GM18873 (cell line): ENCODE results near the gene ZNF324.
"Not testable (repeated sequence)": the region's sequence is repeated elsewhere in the genome, so short reads cannot be mapped to it uniquely, and the experiment has no call there.

ENCODE experiments used
- ATAC-seq: cut with Tn5 transposase; IDR thresholded peaks from one replicate; pipeline ENCODE4 v1.9.1; 2021; ENCODE audit warnings: mild to moderate bottlenecking, moderate library complexity, moderate number of reproducible peaks; ENCODE audit not compliant: unreplicated experiment, low FRiP score

Gene ZNF324

DNA sequence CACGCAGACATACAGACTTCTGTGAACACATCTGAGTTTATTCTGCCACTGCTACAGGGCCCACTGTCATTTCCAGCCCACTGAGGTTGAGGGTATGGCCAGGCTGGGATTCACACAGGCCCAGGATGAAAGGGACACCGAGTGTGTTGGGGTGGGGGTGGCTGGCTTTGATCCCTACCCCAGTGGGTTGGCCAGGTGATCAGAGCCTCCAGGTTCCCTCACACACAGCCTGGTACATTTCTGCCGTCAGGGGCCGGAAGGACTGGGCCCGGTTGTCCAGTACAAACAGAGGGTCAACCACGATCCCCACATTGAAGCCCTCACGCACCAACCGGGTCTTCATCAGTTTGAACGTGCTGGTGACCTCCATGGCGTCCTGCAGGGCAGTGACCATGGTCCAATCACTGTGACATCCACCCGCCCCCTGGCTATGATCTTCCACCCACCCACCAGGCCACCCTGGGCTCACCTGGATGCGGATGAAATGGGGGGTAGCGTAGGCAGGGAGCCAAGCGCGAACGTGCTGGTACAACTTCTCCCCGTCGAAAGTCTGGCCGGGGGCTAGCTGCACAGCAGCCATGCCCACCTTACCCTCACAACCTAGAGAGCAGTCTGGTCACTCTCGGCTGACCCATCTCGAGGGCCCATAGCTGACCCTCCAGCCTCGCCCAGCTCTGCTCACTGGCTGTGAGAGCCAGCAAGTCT is 31.6 kb downstream of the ZNF324 start:
- ATAC-seq: peak; percentile 3

DNA sequence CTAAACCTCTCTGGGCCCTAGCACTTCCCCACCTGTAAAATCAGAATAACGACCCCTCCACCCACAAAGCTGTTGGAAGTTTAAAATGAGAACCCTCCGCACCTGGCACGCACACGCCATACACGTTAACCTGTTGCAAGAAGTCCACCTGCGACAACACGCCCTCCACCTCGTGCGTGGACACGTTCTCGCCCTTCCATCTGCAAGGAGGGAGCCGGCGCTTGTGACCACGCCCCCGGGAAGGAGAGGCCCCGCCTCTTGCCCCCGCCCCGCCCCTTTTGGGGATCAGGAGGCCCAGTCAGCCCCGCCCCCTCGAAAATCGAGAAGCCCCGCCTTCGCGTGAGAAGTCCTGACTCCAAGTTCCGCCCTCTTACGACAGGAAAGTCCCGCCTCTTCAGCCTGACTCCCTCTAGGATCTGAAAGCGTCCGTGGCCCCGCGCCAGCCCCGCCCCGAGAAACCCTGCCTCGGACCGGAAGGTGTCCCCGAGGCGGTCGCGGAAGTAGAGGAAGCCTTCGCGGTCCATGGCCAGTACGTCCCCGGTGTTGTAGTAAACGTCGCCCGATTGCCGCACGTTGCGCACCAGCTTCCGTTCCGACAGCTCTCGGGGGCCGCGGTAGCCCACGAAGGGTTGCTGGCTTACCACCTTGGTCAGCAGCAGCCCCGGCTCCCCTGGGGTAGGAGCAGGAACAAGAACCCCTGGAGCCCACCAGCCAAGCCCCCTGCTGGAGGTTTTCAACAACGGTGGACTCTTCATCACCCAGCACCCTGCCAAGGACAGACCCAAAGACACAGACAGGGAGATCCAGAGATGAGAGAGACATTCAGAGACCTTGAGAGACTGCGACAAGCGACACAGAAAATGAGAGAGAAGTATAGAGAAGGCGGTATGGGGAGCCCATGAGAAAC is 32.4 kb downstream of the ZNF324 start:
- peak; percentile 77 for ATAC-seq

DNA sequence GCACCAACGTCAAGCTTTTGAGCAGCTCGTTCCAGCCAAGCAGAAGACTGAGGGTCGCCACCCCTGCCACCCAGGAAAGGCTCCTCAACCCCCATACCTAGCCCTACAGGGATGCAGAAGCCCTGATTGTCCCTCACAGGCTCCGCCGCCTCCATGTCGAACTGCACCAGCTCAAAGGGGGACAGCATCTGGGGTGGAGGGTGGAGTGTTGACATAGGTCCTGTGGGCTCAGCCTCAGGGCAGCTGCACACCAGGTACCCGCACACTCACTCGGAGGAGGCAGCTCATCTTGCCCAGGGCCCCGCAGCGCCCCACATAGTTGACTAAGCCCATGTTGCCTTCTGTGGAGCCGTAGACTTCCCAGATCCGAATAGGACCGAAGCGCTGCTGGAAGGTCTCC is 33.4 kb downstream of the ZNF324 start:
- no peak for ATAC-seq

DNA sequence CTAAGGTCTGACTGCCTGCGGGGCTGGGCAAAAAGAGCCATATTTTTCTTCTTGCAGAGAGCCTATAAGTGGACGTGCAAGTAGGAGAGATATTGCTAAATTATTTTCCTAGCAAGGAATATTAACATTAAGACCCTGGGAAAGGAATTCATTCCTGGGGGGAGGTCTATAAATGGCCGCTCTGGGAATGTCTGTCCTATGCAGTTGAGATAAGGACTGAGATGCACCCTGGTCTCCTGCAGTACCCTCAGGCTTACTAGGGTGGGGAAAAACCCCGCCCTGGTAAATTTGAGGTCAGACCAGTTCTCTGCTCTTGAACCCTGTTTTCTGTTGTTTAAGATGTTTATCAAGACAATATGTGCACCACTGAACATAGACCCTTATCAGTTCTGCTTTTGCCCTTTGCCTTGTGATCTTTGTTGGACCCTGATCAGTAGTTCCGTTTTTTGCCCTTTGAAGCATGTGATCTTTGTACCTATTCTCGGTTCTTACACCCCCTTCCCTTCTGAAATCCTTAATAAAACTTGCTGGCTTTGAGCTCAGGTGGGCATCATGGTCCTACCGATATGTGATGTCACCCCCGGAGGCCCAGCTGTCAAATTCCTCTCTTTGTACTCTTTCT is 40.8 kb downstream of the ZNF324 start:
- ATAC-seq: not testable (repeated sequence)

DNA sequence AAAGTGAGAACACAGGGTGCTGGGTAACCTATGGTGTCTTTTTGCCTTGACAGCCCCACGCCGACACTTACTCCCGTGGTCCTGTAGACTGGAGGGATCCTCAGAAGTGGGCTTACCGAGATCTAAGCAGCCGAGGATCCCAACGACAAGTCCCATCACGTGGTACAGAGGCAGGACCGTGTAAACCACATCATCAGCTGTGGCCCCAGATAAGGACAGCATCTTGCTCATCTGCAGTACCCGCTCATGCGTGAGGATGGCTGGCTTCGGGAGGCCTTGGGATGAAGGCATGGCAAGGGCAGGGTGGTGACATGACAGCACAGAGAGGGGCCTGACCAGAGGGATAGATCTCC is 42.8 kb downstream of the ZNF324 start:
- ATAC-seq: no peak

DNA sequence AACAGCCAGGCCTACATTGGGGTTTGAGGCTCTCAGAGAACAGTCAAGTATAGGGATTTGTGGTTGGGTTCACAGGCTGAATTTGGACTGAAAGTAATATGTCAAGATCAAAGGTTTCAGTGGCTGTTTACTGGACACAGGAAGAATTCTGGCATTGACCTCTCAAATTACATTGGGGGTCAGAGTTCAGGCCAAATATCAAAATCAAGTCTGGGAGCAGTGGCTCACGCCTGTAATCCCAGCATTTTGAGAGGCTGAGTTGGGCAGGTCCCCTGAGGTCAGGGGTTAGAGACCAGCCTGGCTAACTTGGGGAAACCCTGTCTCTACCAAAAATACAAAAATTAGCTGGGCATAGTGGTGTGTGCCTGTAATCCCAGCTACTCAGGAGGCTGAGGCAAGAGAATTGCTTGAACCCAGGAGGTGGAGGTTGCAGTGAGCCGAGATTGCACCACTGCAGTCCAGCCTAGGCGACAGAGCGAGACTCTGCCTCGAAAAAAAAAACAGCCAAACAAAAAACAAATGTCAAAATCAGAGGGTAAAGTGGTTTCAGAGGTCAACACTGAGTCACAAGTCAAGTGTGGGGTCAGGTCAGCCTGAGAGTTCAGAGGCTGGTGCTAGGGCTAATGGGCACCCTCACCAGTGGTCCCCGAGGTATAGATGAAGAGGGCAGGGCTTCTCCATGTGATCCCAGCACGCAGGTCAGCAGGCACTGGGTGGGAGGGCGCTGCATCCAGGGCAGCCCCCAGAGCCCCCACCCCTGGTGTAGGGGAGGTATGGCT is 43.4 kb downstream of the ZNF324 start:
- no peak for ATAC-seq

DNA sequence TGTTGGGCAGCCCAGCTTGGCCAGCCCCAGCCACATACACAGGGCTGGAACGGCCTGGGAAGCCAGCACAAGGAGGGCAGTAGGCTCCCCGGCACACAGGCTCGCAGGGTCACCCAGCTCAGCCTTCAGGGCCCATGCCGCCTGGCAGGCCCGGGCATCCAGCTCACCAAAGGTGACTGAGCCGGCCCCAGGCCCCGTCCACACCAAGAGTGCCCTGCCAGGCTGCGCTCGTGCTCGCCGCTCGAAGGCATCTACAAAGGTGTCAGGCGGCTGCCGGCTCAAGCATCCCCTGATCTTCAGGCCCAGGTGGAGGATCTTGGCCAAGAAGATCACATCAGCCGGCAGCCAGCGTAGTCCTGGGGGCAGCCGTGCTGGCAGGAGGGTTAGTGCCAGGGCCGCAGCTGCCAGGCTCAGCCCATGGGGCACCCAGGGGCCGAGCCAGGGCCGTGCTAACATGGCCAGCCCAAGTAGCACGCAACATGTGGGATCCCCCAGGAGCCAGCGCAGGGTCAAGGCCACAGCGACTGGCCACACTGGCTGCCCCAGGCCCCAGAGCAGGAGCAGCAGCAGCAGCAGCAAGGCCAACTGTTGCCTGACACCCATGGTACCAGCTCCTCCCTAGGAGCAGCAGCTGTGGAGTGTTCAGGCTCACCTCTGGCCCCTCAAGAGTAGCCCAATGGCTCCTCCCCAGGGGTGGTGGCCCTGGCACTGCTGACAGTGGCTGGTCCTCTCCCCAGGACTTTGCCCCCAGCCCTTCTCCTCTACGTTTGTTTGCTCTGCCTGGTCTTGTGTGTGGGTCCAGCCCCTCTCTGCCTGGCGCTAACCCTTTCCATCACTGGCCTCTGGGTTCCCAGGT is 44.7 kb downstream of the ZNF324 start, which contains the start of gene SLC27A5:
TSS of gene SLC27A5 (minus strand) at position 640 of the 856 bp plus-strand sequence. CDS start at position 603, 37 bp downstream.
- ATAC-seq: no peak

DNA sequence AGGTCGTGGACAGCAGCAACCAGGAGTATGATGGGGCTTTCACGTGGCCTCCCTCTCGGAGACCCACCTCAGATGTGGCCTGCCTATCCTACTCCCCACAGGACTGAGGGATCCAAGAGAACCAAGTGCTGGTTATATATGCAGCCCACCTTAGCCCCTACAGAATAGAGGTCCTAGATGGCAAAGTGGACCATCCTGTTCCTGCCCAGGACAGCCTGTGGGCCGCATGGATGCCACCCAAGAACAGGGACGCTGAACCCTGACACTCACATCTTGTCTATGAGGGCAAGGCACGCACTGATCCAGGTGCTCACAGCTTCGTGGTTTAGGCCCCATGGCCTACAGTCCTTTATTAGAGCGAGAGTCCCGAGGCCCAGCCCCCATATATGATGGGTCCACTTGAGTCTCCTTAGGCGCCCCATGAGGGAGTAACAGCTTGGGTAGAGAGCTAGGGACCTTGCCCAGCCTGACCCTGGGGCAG is 46.4 kb downstream of the ZNF324 start:
- no peak for ATAC-seq

DNA sequence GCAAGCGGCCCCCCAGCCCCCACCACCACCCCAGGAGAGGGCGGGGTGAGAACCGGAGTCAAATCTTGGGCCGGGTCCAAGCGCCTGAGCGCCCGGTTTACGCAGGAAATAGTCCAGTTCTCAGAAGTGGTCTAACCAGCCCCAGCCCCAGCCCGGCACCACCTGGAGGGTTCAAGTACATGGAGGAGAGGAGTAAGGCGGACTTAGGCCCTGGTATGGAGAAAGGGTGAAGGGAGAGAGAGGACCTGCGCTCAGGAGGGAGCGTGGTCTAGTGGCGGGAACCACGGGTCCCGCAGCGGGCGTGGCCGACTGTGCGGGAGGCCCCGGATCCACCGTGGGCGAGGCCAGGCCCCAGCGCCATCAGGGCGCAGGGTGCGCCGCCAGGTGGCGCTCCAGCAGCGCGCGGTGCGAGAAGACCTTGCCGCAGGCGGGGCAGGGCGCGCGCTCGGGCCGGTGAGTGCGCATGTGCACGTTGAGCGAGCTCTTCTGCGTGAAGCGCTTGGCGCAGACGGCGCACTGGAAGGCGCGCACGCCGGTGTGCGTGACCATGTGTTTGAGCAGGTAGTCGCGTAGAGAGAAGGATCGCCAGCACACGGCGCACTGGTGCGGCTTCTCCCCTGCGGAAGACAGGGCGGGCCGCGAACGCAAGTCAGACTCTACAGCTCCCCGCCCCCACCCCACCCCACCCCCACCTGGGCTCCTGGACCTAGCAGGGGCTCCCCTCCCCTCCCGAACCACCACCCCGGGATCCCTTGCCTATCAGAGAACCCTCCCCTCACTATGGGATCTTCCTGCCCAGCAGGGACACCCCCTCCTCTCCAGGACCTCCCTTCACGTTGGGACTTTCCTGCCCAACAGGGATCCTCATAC is 47.0 kb downstream of the ZNF324 start:
- ATAC-seq: peak; percentile 43

DNA sequence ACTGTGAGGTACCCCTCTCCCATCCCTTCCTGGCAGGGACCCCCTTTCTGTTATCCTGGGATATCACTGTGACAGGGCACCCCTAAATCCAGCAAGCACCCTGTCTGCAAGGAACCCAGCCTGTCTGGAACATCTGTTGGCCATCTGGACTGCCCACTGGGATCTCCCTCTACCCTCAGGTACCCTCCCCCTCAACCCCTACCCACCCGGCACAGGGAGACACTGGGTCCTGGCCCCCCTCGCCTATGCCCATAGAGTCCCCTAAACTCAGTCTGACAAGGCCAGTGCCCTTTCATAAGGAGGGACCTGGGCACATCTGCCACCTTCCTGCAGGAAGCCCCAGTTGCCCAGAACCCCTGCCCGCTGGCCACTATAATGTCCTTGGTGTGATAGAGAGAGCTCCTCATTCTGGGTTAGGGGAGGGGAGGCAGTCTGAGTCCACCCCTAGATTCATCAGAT is 47.7 kb downstream of the ZNF324 start:
- ATAC-seq: no peak

DNA sequence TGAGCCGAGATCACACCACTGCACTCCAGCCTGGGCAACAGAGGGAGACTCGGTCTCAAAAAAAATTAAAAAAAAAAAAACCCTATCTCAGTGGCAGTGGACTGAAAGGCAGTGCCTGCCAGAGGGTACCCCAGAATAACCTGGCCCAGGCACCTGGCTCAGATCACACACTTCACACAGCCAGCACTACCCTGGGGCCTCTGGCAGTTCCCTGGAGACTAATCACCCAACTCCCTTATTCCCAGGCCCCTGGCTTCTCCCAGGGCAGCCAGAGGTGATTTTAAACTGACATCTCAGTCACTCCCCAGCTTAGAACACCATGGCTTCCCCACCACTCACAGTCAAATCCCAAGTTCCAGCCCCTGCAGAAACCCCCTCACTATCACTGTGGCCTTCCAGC is 48.4 kb downstream of the ZNF324 start:
- no peak for ATAC-seq

DNA sequence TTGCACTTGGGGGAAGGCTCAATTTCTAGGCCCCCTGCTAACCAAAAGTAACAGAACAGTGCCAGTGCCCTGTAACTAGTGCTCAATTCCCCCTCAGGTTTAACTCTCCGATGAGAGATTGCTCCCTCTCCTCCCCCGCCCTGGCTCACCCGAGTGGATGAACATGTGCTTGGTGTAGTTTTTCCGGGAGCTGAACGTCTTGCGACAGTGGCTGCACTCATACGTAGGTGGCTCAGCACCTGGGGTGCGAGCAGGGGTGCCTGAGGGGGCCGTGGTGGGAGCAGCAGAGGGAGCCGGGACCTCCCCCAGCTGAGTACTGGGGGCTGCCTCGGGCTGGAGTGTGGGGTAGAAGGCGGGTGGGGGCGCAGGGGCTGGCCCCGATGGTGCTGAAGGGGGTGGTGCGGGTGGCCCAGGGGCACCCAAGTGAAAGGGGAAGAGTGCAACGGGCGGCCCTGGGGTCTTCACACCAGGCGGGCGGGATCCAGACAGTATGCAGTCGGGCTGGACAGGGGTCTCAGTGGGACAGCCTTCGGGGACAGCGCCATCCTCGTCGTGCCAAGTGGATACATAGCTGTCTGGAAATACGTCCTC is 49.5 kb downstream of the ZNF324 start:
- no peak for ATAC-seq

DNA sequence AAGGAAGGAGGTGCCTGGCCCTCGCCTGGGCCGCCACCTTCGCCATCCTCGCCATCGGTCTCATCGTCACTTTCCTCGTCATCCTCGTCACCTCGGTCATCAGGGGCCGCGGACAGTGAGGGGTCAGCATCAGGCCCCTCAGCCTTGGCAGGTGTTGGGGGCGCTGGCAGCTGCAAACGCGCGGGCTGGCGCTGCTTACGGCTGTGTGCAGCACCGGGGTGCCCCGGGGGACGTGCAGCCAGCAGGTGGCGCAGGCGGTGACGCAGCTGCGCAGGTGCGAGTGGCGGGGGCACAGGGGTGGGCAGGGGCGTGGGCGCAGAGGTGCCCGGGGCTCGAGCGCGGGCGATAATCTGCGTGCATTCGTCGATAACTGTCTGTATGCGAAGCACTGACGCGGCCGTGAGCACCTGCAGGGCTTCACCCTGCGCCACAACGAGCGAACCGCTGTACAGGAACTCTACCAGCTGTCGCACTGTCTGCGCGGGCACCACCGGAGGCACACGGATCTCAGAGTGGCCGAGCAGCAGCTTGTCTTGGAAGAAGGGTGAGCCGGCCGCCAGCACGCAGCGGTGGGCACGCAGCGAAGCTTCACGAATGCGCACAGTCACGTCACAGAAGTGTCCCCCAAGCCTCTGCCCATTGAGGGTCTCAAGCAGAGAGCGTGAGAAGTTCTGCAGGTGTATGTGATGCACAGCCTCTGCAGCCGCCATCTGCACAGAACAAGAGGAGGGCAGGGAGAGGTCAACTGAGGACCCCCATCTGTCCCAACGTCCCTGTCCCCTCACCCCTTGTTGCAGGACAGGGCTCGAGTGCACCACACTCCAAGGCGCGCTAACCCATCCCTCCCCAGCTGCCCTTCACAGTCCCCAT is 50.3 kb downstream of the ZNF324 start:
- no peak for ATAC-seq

DNA sequence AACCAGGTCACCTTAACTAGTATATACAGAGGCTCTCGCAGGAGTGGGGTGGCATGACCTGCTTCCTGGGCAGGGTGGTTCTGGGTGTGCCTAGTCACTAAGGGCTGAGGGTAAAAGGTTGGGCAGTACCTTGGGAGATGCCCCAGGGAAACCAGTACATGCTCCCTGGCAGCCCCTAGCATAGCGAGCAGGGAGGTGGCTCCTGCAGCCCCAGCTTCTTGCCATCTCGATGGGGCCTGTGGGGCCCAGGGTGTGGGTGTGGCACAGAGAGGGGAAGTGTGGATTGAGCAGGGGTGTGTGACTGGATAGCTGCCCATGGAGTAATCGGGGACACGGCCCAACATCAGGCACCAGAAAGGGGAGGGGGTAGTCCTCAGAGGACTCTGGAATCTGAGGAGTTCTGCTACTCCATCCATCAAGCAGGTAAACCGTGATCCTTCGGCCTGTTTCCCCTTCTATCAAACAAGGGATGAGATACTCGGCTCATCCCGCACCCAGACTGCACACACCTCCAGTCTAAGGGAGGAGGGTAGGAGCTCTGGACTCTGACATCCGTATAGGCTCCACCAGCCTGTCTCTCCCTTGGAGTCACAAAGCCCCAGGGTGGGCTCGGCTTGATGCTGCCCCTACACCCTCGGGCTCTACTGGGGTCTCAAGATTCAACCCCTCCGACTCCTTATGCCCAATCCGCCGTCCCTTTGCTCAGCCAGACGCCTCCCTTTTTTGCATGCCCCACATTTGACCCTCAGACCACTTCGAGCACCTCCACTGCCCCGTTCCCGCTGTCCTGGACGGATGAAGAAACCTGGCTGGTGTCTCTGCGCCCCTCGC is 51.6 kb downstream of the ZNF324 start:
- ATAC-seq: no peak

DNA sequence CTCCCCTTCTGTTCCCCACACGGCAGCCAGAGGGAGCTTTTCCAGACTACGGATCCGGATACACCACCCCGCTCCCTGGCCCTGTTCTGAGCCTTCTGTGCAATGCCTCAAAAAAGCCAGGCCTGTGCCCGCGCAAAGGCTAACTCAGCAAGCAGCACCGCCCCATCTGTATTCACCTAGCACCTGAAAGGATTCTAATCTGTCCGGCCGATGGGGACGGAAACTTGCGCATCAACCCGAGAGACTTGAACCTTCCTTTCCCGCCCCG is 52.1 kb downstream of the ZNF324 start:
- ATAC-seq: no peak
